Measurements from ENCODE around the gene PTGES.
A peak's percentile ranks its signal among the peaks of the same experiment; 100 is the strongest.
"Not testable (repeated sequence)": the region's sequence is repeated elsewhere in the genome, so short reads cannot be mapped to it uniquely, and the experiment has no call there.

PTGES gene, protein sequence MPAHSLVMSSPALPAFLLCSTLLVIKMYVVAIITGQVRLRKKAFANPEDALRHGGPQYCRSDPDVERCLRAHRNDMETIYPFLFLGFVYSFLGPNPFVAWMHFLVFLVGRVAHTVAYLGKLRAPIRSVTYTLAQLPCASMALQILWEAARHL

DNA sequence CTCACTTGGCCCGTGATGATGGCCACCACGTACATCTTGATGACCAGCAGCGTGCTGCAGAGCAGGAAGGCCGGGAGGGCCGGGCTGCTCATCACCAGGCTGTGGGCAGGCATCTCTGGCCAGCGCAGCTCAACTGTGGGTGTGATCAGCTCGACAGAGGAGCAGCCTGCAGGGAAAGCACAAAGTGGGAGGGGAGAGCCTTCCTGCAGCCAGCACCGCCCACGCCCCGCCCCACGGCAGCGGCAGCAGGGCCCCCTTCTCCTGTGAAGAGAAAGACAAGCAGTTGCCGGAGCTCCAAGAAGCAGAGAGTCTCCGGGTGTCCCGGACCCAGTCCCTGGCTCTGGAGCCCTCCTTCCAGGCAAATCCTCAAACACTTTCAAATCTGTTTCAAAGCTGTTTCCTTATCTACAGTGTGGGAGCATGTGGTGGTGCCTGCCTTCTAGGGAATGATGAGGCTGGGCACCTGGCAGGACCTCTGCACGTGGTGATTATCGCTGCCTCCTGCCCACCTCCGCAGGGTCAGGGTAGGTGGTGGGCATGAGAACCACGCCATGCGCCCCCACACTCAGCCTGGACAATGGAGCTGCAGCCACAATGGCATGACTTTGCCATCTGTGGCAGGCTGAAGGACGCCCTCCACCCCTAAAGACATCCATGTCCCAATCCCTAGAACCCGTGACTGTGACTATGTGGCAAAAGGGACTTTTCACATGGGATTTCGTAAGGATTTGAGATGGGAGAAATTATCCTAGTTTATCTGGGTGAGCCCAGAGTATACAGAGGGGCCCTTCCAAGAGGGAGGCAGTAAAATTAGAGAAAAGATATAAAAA is at the start of gene PTGES:
Gene PTGES, minus strand, starts transcription at position 143 of the 830 bp plus-strand sequence. Its CDS starts 30 bp downstream, at position 113.
- DNase-seq (ENCODE audit: low read depth): peak; percentile 23

DNA sequence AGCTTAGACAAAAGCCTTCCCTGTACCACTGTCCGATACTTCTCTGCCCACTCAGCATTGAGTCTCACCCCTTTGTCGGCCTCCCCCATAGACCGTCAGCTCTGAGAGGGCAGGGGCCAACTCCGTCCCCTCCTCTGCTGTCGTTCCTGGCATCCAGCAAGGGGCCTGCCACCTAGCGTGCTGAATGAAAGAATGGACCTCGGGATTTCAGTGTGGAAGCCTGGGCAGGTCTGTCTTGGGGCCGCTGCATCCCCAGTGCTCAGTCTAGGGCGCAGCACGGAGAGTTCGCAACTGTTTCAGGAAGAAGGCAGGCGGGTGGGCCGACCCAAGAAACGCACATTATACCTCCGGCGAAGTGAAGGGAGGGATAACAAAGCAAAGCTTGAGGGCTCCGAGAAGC is 48.7 kb upstream of the PTGES start:
- DNase-seq (ENCODE audit: low read depth): no peak

DNA sequence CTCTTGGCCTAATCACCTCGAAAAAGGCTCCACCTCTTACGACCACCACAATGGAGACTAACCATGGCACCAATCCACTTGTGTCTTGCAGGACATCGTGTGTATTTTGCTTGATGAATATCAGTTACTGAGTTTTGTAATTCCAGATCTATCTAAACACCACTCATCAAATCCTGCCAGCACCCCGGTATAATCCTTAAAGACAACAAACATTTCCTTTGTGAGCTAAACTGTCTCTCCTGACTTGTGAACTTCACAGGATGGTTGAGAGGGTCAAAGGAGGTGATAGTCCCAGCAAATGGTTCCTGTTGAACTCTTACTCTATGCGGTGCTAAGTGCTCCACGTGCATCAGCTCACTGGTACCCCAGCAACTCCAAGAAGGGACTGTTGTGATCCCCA is 46.1 kb upstream of the PTGES start:
- no peak for DNase-seq (ENCODE audit: low read depth)

DNA sequence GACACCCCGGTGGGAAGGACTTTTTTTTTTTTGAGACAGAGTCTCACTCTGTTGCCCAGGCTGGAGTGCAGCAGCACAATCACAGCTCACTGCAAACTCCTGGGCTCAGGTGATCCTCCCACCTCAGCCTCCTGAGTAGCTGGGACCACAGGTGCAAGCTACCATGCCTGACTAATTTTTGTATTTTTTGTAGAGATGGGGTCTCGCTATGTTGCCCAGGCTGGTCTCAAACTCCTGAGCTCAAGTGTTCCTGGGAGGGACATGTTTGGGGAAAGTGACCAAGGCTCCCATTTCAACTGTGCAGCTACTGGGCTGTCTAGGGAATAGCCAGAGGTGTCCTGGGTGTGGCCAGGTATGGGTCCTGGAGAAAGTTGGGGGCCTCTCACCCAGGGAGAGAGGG is 43.2 kb upstream of the PTGES start:
- not testable (repeated sequence) for DNase-seq (ENCODE audit: low read depth)

DNA sequence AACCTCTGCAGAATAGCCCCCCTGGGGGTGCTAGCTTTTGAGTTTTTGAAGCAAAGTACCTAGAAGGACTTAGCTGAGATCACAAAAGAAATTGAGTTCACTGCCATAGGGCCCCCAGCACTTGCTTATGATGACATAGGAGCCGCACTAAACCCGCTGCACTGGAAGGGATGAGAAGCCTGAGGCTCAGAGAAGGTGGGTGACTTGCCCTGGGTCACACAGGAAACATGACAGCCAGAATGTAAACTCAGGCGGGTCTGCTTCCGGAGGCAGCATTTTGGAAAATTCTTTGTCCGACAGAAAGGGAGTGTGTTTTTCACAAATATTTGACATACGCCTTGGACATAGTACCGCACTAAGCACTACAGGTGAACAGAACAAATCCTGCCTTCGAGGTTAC is 41.7 kb upstream of the PTGES start:
- DNase-seq (ENCODE audit: low read depth): no peak

DNA sequence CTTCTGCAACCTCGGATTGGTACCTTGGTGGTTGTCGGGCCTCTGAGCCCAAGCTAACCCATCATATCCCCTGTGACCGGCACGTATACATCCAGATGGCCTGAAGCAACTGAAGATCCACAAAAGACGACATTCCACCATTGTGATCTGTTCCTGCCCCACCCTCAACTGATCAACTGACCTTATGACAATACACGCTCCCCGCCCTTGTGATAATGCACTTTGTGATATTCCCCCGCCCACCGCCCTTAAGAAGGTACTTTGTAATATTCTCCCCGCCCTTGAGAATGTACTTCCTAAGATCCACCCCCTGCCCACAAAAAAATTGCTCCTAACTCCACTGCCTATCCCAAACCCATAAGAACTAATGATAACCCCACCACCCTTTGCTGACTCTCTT is 33.6 kb upstream of the PTGES start:
- no peak for DNase-seq (ENCODE audit: low read depth)

DNA sequence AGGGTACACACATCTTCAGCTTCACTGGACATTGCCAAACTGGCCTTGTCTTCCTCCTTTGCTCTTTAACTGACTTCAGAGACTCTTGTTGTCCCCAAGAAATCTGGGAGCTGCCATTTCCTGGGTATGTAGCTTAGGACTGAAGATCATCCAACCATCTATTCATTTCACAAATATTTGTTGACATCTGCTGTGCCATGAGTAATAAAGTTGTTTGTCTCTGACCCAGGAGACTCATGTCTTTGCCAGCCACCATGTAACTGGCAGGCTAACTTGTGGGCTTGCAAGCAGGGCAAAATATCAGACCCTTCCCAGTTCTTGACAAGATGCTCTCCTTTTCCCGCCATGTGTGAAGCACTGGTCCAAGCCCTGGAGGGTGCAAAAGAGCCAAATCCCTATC is 33.0 kb upstream of the PTGES start:
- DNase-seq (ENCODE audit: low read depth): no peak

DNA sequence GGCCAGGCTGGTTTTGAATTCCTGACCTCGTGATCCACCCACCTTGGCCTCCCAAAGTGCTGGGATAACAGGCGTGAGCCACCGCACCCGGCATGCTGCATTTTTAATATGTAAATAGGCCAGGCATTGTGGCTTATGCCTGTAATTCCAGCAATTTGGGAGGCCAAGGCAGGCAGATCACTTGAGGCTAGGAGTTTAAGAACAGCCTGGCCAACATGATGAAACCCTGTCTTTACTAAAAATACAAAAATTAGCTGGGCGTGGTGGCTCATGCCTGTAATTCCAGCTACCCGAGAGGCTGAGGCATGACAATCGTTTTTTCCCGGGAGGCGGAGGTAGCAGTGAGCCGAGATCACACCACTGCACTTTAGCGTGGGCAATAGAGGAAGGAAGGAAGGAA is 32.1 kb upstream of the PTGES start:
- DNase-seq (ENCODE audit: low read depth): not testable (repeated sequence)

DNA sequence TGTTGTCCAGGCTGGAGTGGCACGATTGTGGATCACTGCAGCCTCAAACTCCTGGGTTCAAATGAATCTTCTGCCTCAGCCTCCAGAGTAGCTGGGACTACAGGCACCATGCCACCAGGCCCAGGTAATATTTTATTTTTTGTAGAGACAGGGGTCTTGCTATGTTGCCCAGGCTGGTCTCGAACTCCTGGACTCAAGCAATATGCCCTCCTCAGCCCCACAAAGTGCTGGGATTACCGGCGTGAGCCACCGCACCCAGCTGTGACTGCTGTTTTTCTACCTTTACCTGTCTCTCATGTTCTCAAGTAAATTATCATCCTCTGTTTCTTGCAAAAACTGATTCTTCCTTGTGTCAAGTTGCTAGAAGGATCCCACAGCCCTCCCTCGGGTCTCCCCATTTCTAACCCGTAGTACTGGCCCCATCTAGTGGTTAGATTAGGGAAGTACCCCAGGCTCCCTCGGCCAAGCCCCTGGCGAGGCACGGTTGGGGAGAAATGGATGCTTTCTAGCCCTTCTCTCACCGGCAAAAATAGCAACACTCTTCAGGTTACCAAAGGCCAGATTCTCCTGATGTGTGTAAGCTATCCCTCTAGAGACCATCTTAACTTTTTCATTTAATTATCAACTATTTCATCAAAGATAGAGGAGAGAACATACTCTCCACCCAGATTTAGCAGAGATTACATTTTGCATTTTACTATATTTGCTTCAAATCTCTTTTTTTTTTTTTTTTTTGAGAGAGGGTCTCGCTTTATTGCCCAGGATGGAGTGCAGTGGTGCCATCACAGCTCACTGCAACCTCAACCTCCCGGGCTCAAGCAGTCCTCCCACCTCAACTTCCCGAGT is 30.9 kb upstream of the PTGES start:
- DNase-seq (ENCODE audit: low read depth): peak; percentile 73

DNA sequence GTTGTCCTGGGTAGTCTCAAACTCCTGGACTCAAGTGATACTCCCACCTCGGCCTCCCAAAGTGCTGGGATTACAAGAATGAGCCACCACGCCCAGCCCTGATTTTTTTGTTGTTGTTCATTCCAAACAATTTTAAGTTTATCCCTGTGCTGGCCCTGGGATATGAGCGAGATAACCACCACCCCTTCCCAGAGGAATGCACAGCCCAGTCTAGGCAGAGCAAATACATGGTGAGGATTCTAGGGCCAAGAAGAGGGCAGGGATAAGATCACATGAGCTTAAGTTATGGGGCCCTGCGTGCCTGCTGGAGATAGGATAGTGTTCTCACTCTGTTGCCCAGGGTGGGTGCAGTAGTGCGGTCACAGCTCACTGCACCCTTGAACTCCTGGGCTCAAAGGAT is 29.1 kb upstream of the PTGES start:
- no peak for DNase-seq (ENCODE audit: low read depth)

DNA sequence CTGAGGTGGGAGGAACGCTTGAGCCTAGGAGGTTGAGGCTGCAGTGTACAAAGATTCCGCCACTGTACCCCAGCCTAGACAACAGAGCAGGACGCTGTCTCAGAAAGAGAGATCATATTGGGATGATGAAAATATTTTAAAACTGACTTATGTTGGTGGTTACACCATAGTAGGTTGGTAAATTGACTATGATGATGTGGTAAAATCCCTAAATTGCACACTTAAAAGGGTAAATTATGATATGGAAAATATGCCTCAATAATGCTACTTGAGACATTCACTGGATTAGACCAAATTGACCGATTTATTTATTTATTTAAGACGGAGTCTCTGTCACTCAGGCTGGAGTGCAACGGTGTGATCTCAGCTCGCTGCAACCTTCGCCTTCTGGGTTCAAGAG is 28.3 kb upstream of the PTGES start:
- no peak for DNase-seq (ENCODE audit: low read depth)

DNA sequence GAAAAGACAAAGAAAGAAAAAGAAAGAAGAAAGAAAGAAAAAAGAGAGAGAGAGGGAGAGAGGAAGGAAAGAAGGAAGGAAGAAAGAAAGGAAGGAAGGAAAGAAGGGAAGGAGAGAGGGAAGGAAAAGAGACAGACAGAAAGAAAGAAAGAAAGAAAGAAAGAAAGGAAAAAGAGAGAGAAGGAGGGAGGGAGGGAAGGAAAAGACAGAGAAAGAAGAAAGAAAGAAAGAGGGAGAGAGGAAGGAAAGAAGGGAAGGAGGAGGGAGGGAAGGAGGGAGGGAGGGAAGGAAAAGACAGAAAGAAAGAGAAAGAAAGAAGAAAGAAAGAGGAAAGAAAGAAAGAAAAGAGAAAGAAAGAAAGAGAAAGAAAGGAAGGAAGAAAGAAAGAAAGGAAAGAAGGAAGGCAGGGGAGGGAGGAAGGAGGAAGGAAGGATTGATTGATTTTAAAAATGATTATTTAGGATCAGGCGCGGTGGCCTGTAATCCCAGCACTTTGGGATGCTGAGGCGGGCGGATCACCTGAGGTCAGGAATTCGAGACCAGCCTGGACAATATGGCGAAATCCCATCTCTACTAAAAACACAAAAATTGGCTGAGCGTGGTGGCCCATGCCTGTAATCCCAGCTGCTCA is 26.8 kb upstream of the PTGES start:
- DNase-seq (ENCODE audit: low read depth): no peak

DNA sequence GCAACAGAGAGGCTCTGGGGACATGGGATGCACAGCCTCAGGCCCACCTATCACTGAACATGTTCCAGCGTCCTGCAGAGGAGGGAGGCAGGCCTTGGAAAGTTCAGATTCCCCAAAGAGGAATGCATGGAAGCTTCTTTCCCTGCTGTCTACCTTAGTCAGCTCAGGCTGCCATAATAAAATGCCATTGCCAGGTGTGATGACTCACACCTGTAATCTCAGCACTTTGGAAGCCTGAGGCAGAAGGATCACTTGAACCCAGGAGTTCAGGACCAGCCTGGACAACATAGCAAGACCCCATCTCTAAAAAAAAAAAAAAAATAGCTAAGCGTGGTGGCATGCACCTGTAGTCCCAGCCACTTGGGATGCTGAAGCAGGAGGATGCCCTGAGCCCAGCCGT is 25.6 kb upstream of the PTGES start:
- DNase-seq (ENCODE audit: low read depth): no peak

DNA sequence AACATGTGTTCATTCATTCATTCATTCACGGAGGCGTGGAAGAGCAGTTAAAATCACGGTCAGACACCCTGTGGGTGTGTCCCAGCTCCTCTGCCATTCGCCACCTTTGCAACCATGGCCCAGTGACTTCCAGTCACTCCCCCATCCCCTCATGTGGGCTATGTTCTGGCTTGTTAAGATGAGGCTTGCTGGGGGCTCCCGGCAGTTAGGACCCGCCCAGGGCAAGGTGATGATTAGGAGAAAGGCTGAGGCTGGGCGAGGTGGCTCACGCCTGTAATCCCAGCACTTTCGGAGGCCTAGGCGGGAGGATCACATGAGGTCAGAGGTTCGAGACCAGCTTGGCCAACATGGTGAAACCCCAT is 24.9 kb upstream of the PTGES start:
- DNase-seq (ENCODE audit: low read depth): no peak

DNA sequence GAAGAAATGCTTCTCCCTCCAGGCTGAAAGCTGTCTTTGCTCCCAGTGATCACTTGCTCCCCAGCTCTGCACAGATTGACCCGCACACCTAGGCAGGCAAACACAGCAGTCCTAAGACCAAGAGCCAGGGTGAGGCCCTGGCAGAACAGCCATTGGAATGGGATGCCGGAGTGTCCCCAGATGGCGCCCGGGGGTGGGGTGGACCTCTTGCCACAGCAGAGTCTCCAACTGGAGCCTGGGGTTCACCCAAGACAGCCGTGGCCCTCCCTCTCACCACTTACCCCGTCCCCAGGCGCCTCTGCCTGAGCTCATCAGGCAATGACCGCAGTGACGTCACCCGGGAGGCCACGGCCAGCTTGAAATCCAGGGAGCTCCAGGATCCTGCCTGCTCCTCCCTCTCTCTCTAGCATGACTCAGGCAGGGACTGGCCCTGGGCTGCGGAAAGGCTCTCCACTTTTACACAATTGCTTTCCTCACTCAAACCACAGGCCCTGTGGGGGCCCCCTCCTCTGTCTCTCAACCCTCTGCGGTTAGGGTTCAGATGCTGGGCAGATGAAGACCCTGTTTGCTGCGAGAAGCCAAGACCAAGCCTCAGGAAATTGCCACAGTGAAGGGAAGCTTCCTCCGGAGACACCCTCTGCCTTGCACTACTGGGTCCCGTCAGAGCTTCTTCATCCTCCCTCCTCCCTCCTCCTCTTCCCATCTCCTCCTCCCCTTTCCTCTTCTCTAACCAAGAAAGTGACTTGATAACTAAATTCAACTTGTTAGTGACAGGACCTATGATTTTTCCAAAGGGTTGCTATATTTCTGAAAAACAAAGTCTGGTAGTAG is 24.3 kb upstream of the PTGES start:
- peak; percentile 28 for DNase-seq (ENCODE audit: low read depth)

DNA sequence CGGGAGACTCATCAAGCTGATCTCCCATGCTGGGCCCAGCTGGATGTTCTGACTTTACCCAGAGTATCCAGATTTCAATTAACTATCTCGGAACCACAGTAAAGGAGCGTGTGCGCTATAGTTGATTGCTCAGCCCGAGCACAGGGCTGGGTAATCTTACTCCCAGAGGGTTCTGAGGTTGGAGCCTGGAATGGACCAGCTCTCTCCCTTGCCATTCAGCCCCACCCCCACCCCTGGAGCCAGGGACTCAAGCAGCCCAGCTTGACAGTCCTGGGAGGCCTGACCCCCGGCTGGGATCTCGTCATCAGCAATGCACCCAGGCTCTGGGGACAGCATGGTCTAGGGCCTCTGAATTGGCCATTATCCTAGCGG is 23.7 kb upstream of the PTGES start:
- DNase-seq (ENCODE audit: low read depth): no peak

DNA sequence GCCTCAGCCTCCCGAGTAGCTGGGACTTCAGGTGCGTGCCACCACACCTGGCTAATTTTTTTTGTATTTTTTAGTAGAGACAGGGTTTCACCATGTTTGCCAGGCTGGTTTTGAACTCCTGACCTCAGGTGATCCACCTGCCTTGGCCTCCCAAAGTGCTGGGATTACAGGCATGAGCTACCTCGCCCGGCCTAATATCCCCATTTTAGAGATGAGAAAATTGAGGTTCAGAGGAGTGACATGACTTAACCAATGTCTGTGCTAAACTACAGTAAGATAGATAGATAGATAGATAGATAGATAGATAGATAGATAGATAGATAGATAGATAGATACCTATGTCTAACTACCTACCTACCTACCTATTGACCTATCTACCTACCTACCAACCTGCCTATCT is 23.3 kb upstream of the PTGES start:
- DNase-seq (ENCODE audit: low read depth): not testable (repeated sequence)

DNA sequence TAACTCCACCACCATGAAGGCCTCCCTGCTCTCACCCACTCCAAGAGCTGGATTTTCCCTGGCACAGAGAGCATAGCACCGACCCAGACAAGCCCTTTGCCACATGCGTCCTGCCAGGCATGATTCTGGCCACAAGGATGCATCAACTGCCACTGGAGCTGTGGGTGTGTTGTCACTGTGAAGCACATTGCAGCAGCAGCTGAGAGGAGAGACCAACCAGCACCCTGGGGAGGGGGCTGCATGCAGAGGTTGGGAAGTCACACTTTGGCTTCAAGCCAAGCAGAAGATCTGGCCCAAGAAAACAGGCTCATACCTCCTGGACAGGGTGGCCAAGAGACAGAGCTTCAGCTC is 22.6 kb upstream of the PTGES start:
- DNase-seq (ENCODE audit: low read depth): no peak

DNA sequence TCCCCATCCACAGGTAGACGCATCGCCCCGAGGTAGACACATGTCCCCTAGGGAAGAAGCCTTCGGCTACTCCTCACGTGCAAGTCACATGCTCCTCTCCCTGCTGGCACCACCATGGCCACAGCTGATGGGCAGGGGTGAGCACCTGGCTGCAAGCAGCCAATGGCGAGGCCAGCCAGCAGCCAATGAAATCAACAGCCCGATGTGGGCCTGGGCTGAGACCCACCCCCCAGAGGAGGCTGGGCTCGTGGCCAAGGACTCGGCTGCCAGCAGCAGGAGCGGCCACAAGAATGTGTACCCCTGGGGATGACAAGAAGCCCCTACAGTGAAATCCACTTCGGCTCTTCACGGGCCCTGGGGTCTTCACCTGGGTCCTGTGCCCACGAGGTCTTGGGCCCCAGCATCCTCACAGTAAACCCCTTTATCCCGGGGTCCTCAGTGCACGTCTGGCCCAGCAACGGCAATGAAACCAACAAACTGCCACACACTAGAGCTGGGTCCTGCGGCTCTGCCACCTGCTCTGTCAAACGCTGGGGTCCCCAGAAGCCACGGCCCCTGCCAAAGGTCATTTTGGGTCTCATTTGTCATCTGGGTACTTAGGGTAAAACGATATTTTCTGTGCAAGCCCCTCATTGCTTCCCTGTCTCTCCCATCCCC is 22.1 kb upstream of the PTGES start:
- no peak for DNase-seq (ENCODE audit: low read depth)

DNA sequence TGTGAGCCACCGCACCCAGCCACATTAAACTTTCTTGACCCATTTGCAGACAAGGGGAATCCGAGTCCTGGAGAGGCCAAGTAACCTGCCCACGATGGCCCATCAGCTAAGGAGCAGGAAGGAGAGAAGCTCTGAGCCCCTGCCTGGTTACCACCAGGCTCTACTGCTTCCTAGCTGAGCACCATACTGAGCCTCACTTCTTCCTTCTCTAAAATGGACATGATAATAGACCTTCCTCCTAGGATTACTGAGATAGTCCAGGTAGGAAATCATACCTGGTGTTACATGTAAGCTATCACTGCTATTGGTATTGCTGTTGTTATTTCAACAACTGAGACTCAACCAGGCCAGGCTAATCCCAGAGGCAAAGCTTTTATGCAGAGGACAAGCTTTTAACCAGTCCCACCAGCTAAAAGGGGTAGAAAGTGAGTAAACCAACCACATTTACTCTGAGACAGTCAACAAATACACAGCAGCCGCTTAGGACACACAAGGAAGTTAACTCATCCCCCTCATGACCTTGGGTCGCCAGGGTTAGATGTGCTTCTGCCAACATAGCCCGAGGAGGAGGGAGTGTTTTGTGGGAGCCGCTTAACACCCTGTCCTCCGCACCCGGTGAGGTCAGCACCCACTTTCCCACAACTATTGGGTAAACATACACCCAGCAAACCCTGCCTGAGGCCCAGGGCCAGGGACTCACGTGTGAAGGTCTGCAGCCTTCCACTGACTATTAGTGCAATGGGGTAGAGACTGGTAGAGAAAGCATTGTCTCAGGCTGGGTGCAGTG is 20.6 kb upstream of the PTGES start:
- DNase-seq (ENCODE audit: low read depth): no peak

DNA sequence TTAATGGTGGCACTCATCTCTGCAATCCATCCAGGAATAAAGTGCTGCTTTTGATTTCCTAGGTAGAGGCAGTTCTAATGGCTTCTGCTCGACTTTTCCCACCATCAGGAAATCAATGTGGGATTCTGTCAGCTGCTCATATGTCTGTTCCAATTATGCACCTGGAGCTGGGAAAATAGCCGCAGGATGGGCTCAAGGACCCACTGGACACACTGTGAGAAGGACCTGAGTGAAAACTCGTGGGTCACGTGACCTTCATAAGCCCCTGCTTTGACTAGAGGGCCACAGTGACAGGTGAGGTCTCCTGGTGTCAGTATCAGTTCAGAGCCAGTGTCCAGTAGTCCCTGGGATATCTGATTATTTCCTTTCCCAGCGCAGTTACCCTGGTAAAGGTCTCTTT is 17.9 kb upstream of the PTGES start:
- no peak for DNase-seq (ENCODE audit: low read depth)

Measured in activated T-cell treated with anti-CD3 and anti-CD28 coated beads for 24 hours (primary cell).